GM12801 (cell line): ENCODE measurements around the gene HMX3.

ENCODE experiments used
- TF ChIP-seq, protein P1 (sequence below): IDR thresholded peaks from one replicate; pipeline ENCODE4 v1.5.1; 2011; ENCODE audit warnings: control low read depth; ENCODE audit not compliant: insufficient read length; ENCODE audit errors: extremely low read depth

Gene HMX3

DNA sequence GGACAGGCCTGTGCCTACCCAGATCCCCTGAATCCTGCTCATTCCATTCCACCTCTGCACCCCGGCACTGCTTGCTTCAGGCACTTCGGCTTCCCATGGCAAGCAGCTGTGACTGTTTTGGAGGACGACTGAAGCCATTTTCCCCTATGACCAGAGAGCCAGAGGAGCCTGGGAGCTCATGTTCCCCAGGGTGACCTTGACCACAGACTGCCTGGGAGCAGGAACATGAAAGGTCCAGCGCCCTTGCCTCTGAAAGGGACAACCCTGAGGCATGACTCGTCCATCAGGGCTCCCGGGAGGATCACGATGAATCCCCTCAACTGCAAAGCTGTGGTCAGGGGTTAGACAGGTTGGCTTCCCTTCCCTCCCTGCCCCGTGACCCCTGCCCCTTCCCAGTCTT lies 16.7 kb upstream of the HMX3 start:
- TF ChIP-seq, protein P1, sequence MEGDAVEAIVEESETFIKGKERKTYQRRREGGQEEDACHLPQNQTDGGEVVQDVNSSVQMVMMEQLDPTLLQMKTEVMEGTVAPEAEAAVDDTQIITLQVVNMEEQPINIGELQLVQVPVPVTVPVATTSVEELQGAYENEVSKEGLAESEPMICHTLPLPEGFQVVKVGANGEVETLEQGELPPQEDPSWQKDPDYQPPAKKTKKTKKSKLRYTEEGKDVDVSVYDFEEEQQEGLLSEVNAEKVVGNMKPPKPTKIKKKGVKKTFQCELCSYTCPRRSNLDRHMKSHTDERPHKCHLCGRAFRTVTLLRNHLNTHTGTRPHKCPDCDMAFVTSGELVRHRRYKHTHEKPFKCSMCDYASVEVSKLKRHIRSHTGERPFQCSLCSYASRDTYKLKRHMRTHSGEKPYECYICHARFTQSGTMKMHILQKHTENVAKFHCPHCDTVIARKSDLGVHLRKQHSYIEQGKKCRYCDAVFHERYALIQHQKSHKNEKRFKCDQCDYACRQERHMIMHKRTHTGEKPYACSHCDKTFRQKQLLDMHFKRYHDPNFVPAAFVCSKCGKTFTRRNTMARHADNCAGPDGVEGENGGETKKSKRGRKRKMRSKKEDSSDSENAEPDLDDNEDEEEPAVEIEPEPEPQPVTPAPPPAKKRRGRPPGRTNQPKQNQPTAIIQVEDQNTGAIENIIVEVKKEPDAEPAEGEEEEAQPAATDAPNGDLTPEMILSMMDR = no peak

DNA sequence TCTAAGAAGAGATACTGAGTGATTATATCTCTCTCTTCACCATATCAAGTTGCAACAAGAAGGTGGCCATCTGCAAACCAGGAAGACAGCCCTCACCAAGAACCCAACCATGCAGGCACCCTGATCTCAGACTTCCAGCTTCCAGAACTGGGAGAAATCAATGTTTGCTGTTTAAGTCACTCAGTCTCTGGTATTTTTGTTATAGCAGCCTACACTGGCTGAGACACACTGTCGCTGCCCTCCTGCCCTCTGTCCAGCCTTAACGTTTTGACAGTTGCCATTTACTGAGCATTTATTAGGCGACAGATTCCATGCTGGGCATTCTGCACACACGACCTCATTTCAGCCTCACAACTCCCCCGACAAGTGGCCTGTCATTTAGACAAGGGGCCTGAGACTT lies 9.5 kb upstream of the HMX3 start:
- TF ChIP-seq, protein P1 = no peak

DNA sequence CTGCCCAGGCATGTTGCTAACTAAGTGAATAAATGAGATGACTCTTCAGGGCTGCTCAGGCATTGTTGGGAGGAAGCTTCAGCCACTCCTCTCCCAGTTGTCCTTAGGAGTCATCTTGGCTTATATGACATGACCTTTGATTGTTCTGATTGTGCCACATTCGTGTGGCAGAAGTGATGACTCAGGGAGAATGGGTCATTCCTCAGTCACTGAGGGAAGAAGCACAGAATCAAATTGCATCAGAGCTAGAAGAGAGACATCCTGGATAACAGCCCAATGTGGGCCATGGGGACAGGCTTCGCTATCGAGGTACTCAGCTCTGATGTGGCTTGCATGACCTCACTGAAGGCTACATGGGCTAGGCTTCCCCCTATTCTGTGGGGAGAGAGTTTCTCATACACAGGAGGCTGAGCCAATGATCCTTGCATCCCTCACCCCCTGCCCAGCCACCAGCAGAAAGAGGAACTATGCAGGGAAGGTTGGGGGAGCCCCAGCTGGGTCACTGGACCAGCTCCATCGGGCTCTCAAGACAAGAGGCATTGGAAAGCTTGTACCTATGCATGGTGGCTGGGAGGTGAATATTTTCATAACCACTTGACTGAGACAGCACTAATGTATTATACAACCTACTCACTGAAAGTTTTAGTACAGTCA lies 6.0 kb upstream of the HMX3 start:
- TF ChIP-seq, protein P1 = no peak

- TF ChIP-seq, protein P1 = no peak
Measured at GRCh38 chr10:123132576-123133477, 2.9 kb upstream of the HMX3 start.

DNA sequence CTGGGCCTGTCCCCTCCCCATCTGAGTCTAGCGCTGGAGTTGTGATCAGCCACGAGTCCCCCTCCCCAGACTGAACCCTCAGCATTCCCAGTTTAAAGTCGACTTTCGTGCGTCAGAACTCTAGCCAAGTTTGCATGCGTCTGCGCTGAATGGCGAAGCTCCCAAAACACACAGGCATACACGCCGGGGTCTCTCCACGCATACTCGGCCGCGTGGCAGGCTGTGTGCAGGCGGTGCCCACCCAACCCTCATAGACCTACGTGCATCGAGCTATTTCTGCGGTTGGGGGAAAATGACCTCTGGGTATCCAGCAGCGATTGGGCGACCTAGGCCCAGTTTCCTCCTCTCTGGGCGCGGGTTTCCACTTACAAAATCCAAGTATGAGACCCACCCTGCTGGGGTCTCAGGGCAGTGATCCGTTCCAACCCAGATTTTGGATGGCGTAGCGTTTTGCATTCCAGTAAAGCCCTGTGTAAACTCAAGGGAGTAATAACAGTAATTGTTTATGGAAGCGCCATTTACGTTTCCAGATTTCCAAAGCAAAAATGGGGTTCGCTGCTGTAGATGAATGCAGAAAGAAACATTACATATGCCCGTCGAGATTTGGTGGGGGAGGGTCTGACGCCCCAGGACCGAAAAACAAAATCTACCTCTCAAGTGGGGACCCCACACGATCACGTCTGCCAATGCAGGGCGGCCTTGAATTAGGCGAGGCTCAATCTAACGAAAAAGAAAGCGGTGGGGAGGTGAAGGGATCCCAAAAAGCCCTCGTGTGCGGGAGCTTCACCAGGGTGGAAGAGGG lies 2.0 kb upstream of the HMX3 start:
- TF ChIP-seq, protein P1 = no peak

- TF ChIP-seq, protein P1 = no peak
Measured at GRCh38 chr10:123134343-123134914, 1.3 kb upstream of the HMX3 start.
